ENCODE data around the gene SF3B3.

- TF ChIP-seq CTCF (IDR thresholded peaks at IDR 0.05), result no peak
- TF ChIP-seq POLR2AphosphoS5 (IDR thresholded peaks at IDR 0.05; ENCODE audit: insufficient read depth in 1 of 2, low read depth in 1 of 2), result no peak
- TF ChIP-seq POLR2A (IDR thresholded peaks at IDR 0.05), result no peak
Observed at GRCh38 chr16:70598937-70599503, 75.4 kb downstream of the SF3B3 start.

Data from vagina (tissue), 2 donors.